IPS-15b (cell line): ENCODE results near the gene MITF.

Experiments used
- H3K27me3 ChIP-seq: one replicate; pipeline ENCODE4 v1.6.1; 2013; ENCODE audit warnings: low read length; ENCODE audit not compliant: control insufficient read depth, insufficient read depth
- H3K36me3 ChIP-seq: one replicate; pipeline ENCODE4 v1.6.1; 2013; ENCODE audit warnings: low read length; ENCODE audit not compliant: control insufficient read depth, insufficient read depth
- H3K4me1 ChIP-seq: one replicate; pipeline ENCODE4 v1.6.1; 2013; ENCODE audit warnings: mild to moderate bottlenecking, low read length; ENCODE audit not compliant: control insufficient read depth, insufficient read depth
- H3K4me3 ChIP-seq: one replicate; pipeline ENCODE4 v1.5.1; 2013; ENCODE audit warnings: low read depth, low read length
- H3K9ac ChIP-seq: one replicate; pipeline ENCODE4 v1.6.1; 2013; ENCODE audit warnings: low read depth, mild to moderate bottlenecking, low read length
- H3K9me3 ChIP-seq: one replicate; pipeline ENCODE4 v1.6.1; 2013; ENCODE audit warnings: mild to moderate bottlenecking, low read length; ENCODE audit not compliant: control insufficient read depth, insufficient read depth

The MITF gene

GRCh38 chr3:69872783-69873378 lies 133.6 kb downstream of the MITF start:
- Histone ChIP-seq H3K9me3 (no peaks in the 10 kb centered on the region), H3K27me3 (no peaks in the 10 kb centered on the region), H3K4me1 (no peaks in the 10 kb centered on the region), H3K9ac (no peak overlapping the region), H3K4me3 (no peak overlapping the region), H3K36me3 (no peaks in the 10 kb centered on the region)

- no peak overlapping the region for H3K9ac ChIP-seq
- no peaks in the 10 kb centered on the region for H3K4me1 ChIP-seq
- H3K27me3 ChIP-seq: no peaks in the 10 kb centered on the region
- H3K36me3 ChIP-seq: no peaks in the 10 kb centered on the region
- H3K4me3 ChIP-seq: no peak overlapping the region
- no peaks in the 10 kb centered on the region for H3K9me3 ChIP-seq
Observed at GRCh38 chr3:69876073-69876472, 136.8 kb downstream of the MITF start.

DNA sequence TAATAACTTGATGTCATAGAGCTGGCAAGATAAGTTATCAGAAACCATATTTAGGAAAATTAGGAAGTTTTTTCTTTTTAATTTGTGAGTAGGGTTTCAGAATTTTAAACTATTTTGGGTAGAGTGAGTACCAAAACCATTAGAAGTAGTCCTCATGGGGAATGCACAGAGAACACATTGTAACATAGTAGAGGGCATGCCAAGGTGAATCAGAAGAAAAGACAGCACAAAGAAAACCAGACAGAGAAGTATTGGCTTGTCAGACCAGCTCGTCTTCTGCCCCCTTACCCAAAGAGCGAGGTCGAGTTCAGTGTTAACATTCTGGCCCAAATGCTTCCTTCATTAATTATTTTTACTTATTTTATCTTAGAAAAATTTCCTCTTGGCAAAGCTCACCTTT lies 139.0 kb downstream of the MITF start:
- no peak overlapping the region for H3K4me3 ChIP-seq
- no peaks in the 10 kb centered on the region for H3K9me3 ChIP-seq
- H3K36me3 ChIP-seq: no peaks in the 10 kb centered on the region
- H3K27me3 ChIP-seq: no peaks in the 10 kb centered on the region
- H3K4me1 ChIP-seq: peaks cover 4% of the 10 kb centered on the region
- H3K9ac ChIP-seq: no peak overlapping the region

GRCh38 chr3:69879051-69879450 lies 139.8 kb downstream of the MITF start:
- H3K9ac ChIP-seq: no peak overlapping the region
- no peaks in the 10 kb centered on the region for H3K27me3 ChIP-seq
- H3K9me3 ChIP-seq: no peaks in the 10 kb centered on the region
- H3K36me3 ChIP-seq: no peaks in the 10 kb centered on the region
- peaks cover 6% of the 10 kb centered on the region for H3K4me1 ChIP-seq
- H3K4me3 ChIP-seq: no peak overlapping the region

- H3K9me3 ChIP-seq: no peaks in the 10 kb centered on the region
- H3K4me1 ChIP-seq: peaks cover 7% of the 10 kb centered on the region
- H3K27me3 ChIP-seq: no peaks in the 10 kb centered on the region
- no peak overlapping the region for H3K9ac ChIP-seq
- H3K4me3 ChIP-seq: no peak overlapping the region
- H3K36me3 ChIP-seq: no peaks in the 10 kb centered on the region
Observed at GRCh38 chr3:69880069-69880640, 140.9 kb downstream of the MITF start.

DNA sequence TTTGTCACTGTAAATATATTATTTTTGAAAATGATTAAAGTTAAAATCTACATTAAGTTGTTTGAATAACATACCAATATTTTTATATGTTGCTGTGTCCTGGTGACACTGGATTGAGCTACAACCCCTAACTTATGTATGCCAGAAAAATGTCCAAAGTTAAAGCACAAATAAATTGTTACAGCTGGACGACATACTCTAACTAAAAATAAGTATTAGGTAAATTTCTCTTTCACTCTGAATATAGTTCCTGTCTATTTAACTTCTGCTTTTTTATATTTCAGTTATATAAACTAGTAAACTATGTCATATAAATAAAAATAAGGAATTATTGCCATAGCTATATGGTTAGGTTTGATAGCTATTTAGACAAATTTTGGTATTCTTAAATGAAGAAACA lies 141.8 kb downstream of the MITF start:
- H3K9ac ChIP-seq: no peak overlapping the region
- H3K36me3 ChIP-seq: no peaks in the 10 kb centered on the region
- H3K27me3 ChIP-seq: no peaks in the 10 kb centered on the region
- no peaks in the 10 kb centered on the region for H3K9me3 ChIP-seq
- H3K4me3 ChIP-seq: no peak overlapping the region
- H3K4me1 ChIP-seq: peaks cover 7% of the 10 kb centered on the region

GRCh38 chr3:69881756-69882428 lies 142.6 kb downstream of the MITF start:
- H3K9me3 ChIP-seq: no peaks in the 10 kb centered on the region
- no peaks in the 10 kb centered on the region for H3K36me3 ChIP-seq
- no peaks in the 10 kb centered on the region for H3K27me3 ChIP-seq
- H3K9ac ChIP-seq: no peak overlapping the region
- H3K4me1 ChIP-seq: peaks cover 7% of the 10 kb centered on the region
- H3K4me3 ChIP-seq: no peak overlapping the region

- H3K4me1 ChIP-seq: peaks cover 7% of the 10 kb centered on the region
- no peaks in the 10 kb centered on the region for H3K36me3 ChIP-seq
- H3K9ac ChIP-seq: no peak overlapping the region
- no peaks in the 10 kb centered on the region for H3K27me3 ChIP-seq
- no peaks in the 10 kb centered on the region for H3K9me3 ChIP-seq
- no peak overlapping the region for H3K4me3 ChIP-seq
Observed at GRCh38 chr3:69882560-69882959, 143.3 kb downstream of the MITF start.

DNA sequence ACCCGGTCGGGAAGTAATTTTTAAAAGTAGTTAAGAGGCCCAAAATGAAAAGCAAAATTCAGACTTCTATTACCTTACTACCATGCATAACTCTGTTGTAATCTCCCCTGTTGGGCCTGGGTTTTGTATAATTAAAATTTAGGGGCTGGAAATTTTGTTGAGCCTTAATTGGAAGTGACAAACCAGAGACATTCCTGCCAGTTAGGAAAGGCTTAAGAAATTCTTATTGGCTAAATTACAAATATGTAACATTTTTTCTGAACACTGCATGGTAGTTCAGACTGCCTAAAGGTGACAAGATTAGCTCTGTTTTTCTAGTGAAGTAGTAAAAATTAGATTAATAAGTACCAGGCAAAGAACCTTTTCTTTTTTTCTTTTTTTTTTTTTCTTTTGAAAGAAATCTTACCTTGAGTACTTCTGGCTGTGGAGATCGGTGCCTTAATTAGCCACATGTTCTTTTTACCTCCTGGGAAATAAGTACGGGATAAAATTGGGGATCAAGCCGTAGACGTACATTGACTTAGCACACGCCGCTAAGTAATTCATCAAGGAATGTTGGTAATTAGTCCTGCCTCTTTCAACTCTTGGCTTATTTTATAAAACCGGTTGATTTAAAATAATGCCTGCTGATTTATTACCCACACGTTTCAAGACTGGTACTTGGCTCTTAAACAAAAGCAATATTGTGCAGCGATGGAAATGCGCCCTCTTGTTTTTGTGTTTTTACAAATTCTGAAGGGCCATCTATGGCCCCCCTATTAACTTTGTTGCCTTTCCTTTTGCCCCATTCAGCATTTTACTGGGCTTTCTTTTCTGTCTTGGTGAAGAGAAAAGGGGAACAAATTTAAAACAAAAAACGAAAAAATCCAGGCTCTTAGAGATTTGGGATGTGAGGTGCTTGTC lies 149.0 kb downstream of the MITF start:
- H3K9ac ChIP-seq: no peak overlapping the region
- H3K4me1 ChIP-seq: peaks cover 14% of the 10 kb centered on the region
- H3K36me3 ChIP-seq: no peaks in the 10 kb centered on the region
- H3K4me3 ChIP-seq: no peak overlapping the region
- no peaks in the 10 kb centered on the region for H3K9me3 ChIP-seq
- peaks cover 3% of the 10 kb centered on the region for H3K27me3 ChIP-seq

GRCh38 chr3:69888943-69889315 lies 149.7 kb downstream of the MITF start:
- Histone ChIP-seq H3K4me3 (no peak overlapping the region), H3K27me3 (peaks cover 3% of the 10 kb centered on the region), H3K9me3 (no peaks in the 10 kb centered on the region), H3K4me1 (peaks cover 18% of the 10 kb centered on the region), H3K9ac (no peak overlapping the region), H3K36me3 (no peaks in the 10 kb centered on the region)

DNA sequence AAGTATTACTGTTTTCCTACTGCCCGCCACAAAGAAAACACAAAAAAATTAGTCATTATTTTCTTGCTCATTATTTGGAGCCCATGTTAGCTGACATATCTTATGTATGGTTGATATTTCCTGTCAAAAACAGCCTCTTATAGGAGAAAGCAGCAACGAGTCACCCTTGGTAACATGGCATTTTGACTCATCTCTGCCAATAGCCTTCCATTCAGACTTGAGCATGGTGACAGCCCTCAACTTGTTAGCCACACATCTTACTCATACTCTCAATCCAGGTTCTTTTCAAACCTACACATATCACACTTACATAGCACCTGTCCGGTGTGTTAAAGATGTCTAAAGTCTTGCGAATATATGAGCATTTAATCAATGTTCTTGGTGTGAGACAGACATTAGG lies 150.8 kb downstream of the MITF start:
- H3K9ac ChIP-seq: no peak overlapping the region
- H3K4me1 ChIP-seq: peaks cover 16% of the 10 kb centered on the region
- H3K9me3 ChIP-seq: no peaks in the 10 kb centered on the region
- H3K4me3 ChIP-seq: no peak overlapping the region
- H3K27me3 ChIP-seq: peaks cover 3% of the 10 kb centered on the region
- H3K36me3 ChIP-seq: no peaks in the 10 kb centered on the region
